HepG2 (cell line): ENCODE data around the gene PFKFB2. TPM values are rescaled to one million over a fixed set of nuclear protein-coding genes. Genes with fewer than 3 reads are reported as not detected.

Experiments used
- EHMT2 ChIP-seq: fragments of 200-600 bp; sonication (generic); IDR thresholded peaks from 2 replicates; pipeline ENCODE4 v1.7.0; 2017; ENCODE audit warnings: antibody characterized with exemption, low read depth, low read length, borderline replicate concordance
- FIP1L1 ChIP-seq: fragments of 200-400 bp; formaldehyde crosslinking; IDR thresholded peaks from 2 replicates; pipeline ENCODE4 v1.6.1; 2018; ENCODE audit warnings: low read depth, mild to moderate bottlenecking, low read length, moderate library complexity, borderline replicate concordance; ENCODE audit not compliant: insufficient read depth
- FOSL1 ChIP-seq: sonication (generic); formaldehyde crosslinking; IDR thresholded peaks from 2 replicates; pipeline ENCODE4 v1.9.0; 2021; ENCODE audit warnings: missing genetic modification reagents, borderline replicate concordance
- PAX8 ChIP-seq: sonication (generic); formaldehyde crosslinking; IDR thresholded peaks from 2 replicates; pipeline ENCODE4 v1.8.0; 2022; ENCODE audit warnings: mild to moderate bottlenecking, missing genetic modification reagents, borderline replicate concordance
- SP4 ChIP-seq: sonication (generic); formaldehyde crosslinking; IDR thresholded peaks from 2 replicates; pipeline ENCODE4 v1.8.1; 2023; ENCODE audit warnings: mild to moderate bottlenecking, missing genetic modification reagents
- SYNCRIP ChIP-seq: fragments of 200-400 bp; formaldehyde crosslinking; IDR thresholded peaks from 2 replicates; pipeline ENCODE4 v1.6.1; 2018; ENCODE audit warnings: mild to moderate bottlenecking, low read depth, low read length; ENCODE audit not compliant: insufficient read depth
- ZBTB20 ChIP-seq: sonication (generic); formaldehyde crosslinking; IDR thresholded peaks from 2 replicates; pipeline ENCODE4 v1.8.1; 2023; ENCODE audit warnings: missing genetic modification reagents, low read depth, mild to moderate bottlenecking, borderline replicate concordance
- ZBTB43 ChIP-seq: sonication (generic); formaldehyde crosslinking; conservative IDR thresholded peaks from 2 replicates; pipeline ENCODE4 v1.4.0; 2020; ENCODE audit warnings: missing genetic modification reagents
- ZNF3 ChIP-seq: IDR thresholded peaks from 2 replicates; pipeline ENCODE4 v1.7.0; 2017; ENCODE audit warnings: inconsistent platforms
- ZNF430 ChIP-seq: sonication (generic); formaldehyde crosslinking; IDR thresholded peaks from 2 replicates; pipeline ENCODE4 v1.9.0; 2021; ENCODE audit warnings: mild to moderate bottlenecking, missing genetic modification reagents
- ZNF441 ChIP-seq: sonication (generic); formaldehyde crosslinking; IDR thresholded peaks from 2 replicates; pipeline ENCODE4 v1.7.0; 2021; ENCODE audit warnings: missing genetic modification reagents, borderline replicate concordance
- ZNF564 ChIP-seq: sonication (generic); formaldehyde crosslinking; IDR thresholded peaks from 2 replicates; pipeline ENCODE4 v1.8.1; 2023; ENCODE audit warnings: mild to moderate bottlenecking, missing genetic modification reagents
- ZNF619 ChIP-seq: sonication (generic); formaldehyde crosslinking; IDR thresholded peaks from 2 replicates; pipeline ENCODE4 v1.4.0; 2020; ENCODE audit warnings: mild to moderate bottlenecking, missing genetic modification reagents
- ZNF704 ChIP-seq: sonication (generic); formaldehyde crosslinking; IDR thresholded peaks from 2 replicates; pipeline ENCODE4 v1.8.1; 2023; ENCODE audit warnings: mild to moderate bottlenecking, inconsistent platforms, moderate library complexity, missing genetic modification reagents, borderline replicate concordance
- polyA plus RNA-seq, 8 experiments: library from polyadenylated mRNA; depleted of rRNA in 3 of 8; stranded (reverse) in 7 of 8; unstranded in 1 of 8; fragments of >200 nt; fragmentation: Illumina TruSeq in 4 of 8; extraction: Trizol in 4 of 8; gene quantifications; 2 replicates each; pipeline versions ENCODE4 v1.2.1 to v1.2.3, GENCODE V29; 2011 to 2016; ENCODE audit warnings: low read depth in 4 of 8, missing spikeins in 1 of 8, mixed read lengths in 1 of 8; ENCODE audit not compliant: insufficient read depth in 1 of 8
- total RNA-seq, 5 experiments: library from RNA; depleted of rRNA; stranded (reverse); fragments of >200 nt; fragmentation: Illumina TruSeq; extraction: Trizol; gene quantifications; 2 replicates each; pipeline ENCODE4 v1.2.3, GENCODE V29; 2016; ENCODE audit warnings: low read depth in 1 of 5
- TF ChIP-seq, protein P1 (sequence below): sonication (generic); formaldehyde crosslinking; IDR thresholded peaks from 2 replicates; pipeline ENCODE4 v1.5.0; 2020; ENCODE audit warnings: mild to moderate bottlenecking, missing genetic modification reagents
- TF ChIP-seq, protein P2 (sequence below): IDR thresholded peaks from 2 replicates; pipeline ENCODE4 v1.6.1; 2016; ENCODE audit warnings: low read depth, missing genetic modification reagents, missing compliant biosample characterization

The PFKFB2 gene
- total and polyA plus RNA-seq, 2 of the 13 experiments (the other 11 are each of a cell fraction or from before 2014, with no cell fraction given) = 4.6 to 10.6 TPM

DNA sequence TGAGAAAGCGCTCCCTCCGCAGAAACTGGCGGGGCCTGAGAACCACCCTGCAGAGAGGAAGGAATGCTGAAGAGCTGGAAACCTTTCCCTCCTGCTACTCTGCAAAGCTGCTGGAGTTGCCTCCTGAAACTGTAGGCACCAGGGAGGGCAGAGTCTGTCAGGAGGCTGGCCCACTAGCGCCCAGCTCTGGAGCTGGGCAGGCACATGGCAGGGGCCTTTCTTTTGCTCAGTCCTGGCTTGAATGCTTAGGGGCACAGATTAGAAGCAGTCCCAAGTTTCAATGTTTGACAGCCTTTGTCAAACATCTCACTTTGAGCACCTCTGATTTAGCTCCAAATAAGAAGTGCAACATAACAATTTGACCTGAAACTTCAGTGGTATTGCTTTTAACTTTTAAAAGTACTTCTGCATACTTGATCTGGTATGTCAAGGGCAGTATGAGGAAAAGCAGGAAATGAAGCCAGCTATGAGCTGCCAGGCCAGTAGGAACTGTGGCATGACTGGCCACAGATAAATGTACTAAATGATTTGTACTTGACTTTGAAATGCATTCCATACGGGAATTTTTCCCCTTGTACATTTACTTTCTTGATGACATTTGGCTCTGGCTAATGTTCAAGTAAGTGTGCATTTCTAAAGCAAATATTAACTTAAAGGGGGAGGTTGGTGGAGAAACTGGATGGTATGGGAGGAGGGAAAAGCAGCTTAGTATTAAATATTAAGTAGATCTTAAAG, 27.8 kb upstream of the PFKFB2 start (continued):
- TF ChIP-seq ZNF430 (CRISPR knock-in tag) = no peak
- no peak for TF ChIP-seq ZNF704 (CRISPR knock-in tag)
- TF ChIP-seq ZNF564 (CRISPR knock-in tag) = no peak
- TF ChIP-seq EHMT2 = no peak
- peak; percentile 89; the same call in 1 of the 2 replicates for TF ChIP-seq ZBTB20 (CRISPR knock-in tag)
- TF ChIP-seq, protein P1, sequence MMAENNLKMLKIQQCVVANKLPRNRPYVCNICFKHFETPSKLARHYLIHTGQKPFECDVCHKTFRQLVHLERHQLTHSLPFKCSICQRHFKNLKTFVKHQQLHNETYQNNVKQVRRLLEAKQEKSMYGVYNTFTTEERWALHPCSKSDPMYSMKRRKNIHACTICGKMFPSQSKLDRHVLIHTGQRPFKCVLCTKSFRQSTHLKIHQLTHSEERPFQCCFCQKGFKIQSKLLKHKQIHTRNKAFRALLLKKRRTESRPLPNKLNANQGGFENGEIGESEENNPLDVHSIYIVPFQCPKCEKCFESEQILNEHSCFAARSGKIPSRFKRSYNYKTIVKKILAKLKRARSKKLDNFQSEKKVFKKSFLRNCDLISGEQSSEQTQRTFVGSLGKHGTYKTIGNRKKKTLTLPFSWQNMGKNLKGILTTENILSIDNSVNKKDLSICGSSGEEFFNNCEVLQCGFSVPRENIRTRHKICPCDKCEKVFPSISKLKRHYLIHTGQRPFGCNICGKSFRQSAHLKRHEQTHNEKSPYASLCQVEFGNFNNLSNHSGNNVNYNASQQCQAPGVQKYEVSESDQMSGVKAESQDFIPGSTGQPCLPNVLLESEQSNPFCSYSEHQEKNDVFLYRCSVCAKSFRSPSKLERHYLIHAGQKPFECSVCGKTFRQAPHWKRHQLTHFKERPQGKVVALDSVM (CRISPR knock-in tag) = no peak
- TF ChIP-seq, protein P2, sequence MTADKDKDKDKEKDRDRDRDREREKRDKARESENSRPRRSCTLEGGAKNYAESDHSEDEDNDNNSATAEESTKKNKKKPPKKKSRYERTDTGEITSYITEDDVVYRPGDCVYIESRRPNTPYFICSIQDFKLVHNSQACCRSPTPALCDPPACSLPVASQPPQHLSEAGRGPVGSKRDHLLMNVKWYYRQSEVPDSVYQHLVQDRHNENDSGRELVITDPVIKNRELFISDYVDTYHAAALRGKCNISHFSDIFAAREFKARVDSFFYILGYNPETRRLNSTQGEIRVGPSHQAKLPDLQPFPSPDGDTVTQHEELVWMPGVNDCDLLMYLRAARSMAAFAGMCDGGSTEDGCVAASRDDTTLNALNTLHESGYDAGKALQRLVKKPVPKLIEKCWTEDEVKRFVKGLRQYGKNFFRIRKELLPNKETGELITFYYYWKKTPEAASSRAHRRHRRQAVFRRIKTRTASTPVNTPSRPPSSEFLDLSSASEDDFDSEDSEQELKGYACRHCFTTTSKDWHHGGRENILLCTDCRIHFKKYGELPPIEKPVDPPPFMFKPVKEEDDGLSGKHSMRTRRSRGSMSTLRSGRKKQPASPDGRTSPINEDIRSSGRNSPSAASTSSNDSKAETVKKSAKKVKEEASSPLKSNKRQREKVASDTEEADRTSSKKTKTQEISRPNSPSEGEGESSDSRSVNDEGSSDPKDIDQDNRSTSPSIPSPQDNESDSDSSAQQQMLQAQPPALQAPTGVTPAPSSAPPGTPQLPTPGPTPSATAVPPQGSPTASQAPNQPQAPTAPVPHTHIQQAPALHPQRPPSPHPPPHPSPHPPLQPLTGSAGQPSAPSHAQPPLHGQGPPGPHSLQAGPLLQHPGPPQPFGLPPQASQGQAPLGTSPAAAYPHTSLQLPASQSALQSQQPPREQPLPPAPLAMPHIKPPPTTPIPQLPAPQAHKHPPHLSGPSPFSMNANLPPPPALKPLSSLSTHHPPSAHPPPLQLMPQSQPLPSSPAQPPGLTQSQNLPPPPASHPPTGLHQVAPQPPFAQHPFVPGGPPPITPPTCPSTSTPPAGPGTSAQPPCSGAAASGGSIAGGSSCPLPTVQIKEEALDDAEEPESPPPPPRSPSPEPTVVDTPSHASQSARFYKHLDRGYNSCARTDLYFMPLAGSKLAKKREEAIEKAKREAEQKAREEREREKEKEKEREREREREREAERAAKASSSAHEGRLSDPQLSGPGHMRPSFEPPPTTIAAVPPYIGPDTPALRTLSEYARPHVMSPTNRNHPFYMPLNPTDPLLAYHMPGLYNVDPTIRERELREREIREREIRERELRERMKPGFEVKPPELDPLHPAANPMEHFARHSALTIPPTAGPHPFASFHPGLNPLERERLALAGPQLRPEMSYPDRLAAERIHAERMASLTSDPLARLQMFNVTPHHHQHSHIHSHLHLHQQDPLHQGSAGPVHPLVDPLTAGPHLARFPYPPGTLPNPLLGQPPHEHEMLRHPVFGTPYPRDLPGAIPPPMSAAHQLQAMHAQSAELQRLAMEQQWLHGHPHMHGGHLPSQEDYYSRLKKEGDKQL (CRISPR knock-in tag) = peak; percentile 57; the same call in 1 of the 2 replicates
- no peak for TF ChIP-seq SP4 (CRISPR knock-in tag)
- TF ChIP-seq ZNF441 (CRISPR knock-in tag) = no peak
- TF ChIP-seq ZNF619 (CRISPR knock-in tag) = no peak
- TF ChIP-seq PAX8 (CRISPR knock-in tag) = no peak
- peak; percentile 80; the same call in 1 of the 2 replicates for TF ChIP-seq ZBTB43
- TF ChIP-seq SYNCRIP = no peak
- TF ChIP-seq ZNF3 = no peak
- no peak for TF ChIP-seq FIP1L1
- no peak for TF ChIP-seq FOSL1 (CRISPR knock-in tag)
